Peyer's patch (tissue), 4 donors: ENCODE results near the gene PTOV1. TPM values are rescaled to one million over a fixed set of nuclear protein-coding genes. Genes with fewer than 3 reads are reported as not detected.
"Not testable (repeated sequence)": the region's sequence is repeated elsewhere in the genome, so short reads cannot be mapped to it uniquely, and the experiment has no call there.

Experiments used
- DNase-seq, 3 donors: peaks; one replicate each; pipeline ENCODE4 v3.0.0-alpha.2; 2017 to 2019
- H3K27ac ChIP-seq, 4 donors: fragments of 200-600 bp; sonication (generic); one replicate each; pipeline ENCODE4 v1.5.1; 2016 to 2019
- H3K27me3 ChIP-seq, 2 donors: fragments of 200-600 bp; sonication (generic); one replicate each; pipeline ENCODE4 v1.5.1; 2019
- H3K36me3 ChIP-seq, 3 donors: fragments of 200-600 bp; sonication (generic); one replicate each; pipeline ENCODE4 v1.5.1; 2016 to 2019
- H3K4me1 ChIP-seq, 4 donors: fragments of 200-600 bp; sonication (generic); one replicate each; pipeline ENCODE4 v1.5.1; 2016 to 2019
- H3K4me3 ChIP-seq, 4 donors: fragments of 200-600 bp; sonication (generic); 1 replicate in 3 of 4; 2 replicates in 1 of 4; pipeline ENCODE4 v1.5.1; 2016 to 2019; ENCODE audit warnings: mild to moderate bottlenecking in 1 of 4
- H3K9me3 ChIP-seq, 4 donors: fragments of 200-600 bp; sonication (generic); one replicate each; pipeline ENCODE4 v1.5.1; 2016 to 2019; ENCODE audit warnings: mild to moderate bottlenecking in 1 of 4
- CTCF ChIP-seq, 6 experiments: fragments of 450-650 bp in 4 of 6; fragments of 200-600 bp in 2 of 6; sonication (generic) in 1 of 6; IDR thresholded peaks; one replicate each; pipeline ENCODE4 v1.5.1; 2017 to 2019; ENCODE audit warnings: antibody characterized with exemption in 6 of 6, mild to moderate bottlenecking in 3 of 6, moderate library complexity in 1 of 6
- POLR2A ChIP-seq, 2 donors: fragments of 450-650 bp; IDR thresholded peaks; one replicate each; pipeline ENCODE4 v1.5.1; 2017; ENCODE audit warnings: antibody characterized with exemption in 2 of 2, mild to moderate bottlenecking in 2 of 2, moderate library complexity in 2 of 2
- total RNA-seq, 4 donors: library from RNA; depleted of rRNA; stranded (reverse); fragments of >200 nt; gene quantifications; one replicate each; pipeline ENCODE4 v1.1.0, GENCODE V29; 2016

Gene PTOV1
- total RNA-seq, 4 donors from 2014 or later = 80.0 to 153 (median 95.9) TPM

GRCh38 chr19:49814010-49814409 is 36.9 kb upstream of the PTOV1 start:
- Histone ChIP-seq H3K4me1 (peaks cover 0 to 30% (median 3%) of the 10 kb centered on the region in 4 donors), H3K9me3 (no peaks in the 10 kb centered on the region), H3K36me3 (no peaks in the 10 kb centered on the region), H3K27ac (peak overlapping the region in 3 of 4 donors; percentile 7 to 86 (median 79)), H3K4me3 (peak overlapping the region in 2 of 4 donors; percentile 64 to 80), H3K27me3 (no peaks in the 10 kb centered on the region)
- DNase-seq = no peak
- TF ChIP-seq CTCF (IDR thresholded peaks at IDR 0.05) = no peak
- TF ChIP-seq POLR2A (IDR thresholded peaks at IDR 0.05) = no peak

DNA sequence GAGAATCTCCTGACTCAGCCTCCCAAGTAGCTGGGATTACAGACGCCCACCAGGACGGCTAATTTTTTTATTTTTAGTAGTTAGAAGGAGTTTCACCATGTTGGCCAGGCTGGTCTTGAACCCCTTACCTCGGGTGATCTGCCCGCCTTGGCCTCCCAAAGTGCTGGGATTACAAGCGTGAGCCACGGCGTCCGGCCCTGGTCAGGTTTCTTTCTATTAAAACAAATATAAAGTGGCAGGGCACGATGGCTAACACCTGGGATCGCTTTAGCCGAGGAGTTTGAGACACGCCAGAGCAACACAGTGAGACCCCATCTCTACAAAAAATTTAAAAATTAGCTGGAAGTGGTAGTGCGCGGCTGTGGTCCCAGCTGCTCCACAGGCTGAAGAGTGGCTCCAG is 34.4 kb upstream of the PTOV1 start:
- Histone ChIP-seq H3K4me3 (peak overlapping the region in 1 of 4 donors; percentile 73), H3K9me3 (no peaks in the 10 kb centered on the region), H3K27me3 (no peaks in the 10 kb centered on the region), H3K4me1 (peaks cover 0 to 31% (median 0%) of the 10 kb centered on the region in 4 donors), H3K27ac (peak overlapping the region; percentile 77 to 93 (median 90)), H3K36me3 (peaks cover 0 to 8% (median 0%) of the 10 kb centered on the region in 3 donors)
- TF ChIP-seq POLR2A (IDR thresholded peaks at IDR 0.05) (no peak), CTCF (IDR thresholded peaks at IDR 0.05) (no peak)
- no peak for DNase-seq

DNA sequence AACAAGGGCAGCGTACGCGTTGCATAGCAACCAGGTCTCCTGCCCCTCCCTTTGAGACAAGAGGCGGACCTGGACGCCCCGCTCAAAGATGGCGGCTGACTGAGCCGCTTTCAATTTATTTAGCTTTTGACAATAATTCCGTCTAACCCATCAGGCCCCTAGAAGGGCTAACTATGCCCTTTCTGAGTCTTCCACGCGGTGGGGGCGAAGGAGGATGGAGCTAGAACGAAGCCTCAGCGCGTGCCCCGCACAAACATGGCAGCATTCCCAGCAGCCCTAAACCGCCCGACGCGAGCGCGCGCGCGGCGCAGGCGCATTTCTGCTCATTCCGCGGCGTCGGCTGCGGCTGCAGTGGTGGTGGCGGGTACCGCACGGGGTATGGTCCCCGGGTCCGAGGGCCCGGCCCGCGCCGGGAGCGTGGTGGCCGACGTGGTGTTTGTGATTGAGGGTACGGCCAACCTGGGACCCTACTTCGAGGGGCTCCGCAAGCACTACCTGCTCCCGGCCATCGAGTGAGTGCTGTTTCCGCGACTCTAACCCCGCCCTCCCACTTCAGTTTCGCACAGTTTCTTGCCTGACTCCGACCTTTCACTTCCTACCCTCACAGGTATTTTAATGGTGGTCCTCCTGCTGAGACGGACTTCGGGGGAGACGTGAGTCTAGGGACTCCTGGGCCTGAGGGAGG is 32.9 kb upstream of the PTOV1 start, which contains the start of gene MED25:
MED25 (plus strand) TSS at position 326 of the 685 bp plus-strand sequence; CDS start at position 379, 53 bp downstream.
- Histone ChIP-seq H3K4me3 (peak within 1 kb of the TSS; percentile 73 to 83 (median 81)), H3K4me1 (peaks cover 0 to 24% (median 0%) of the 10 kb centered on the region in 4 donors), H3K27ac (peak within 1 kb of the TSS; percentile 77 to 93 (median 90)), H3K9me3 (no peaks in the 10 kb centered on the region), H3K27me3 (no peaks in the 10 kb centered on the region), H3K36me3 (peaks cover 0 to 13% (median 0%) of the 10 kb centered on the region in 3 donors)
- DNase-seq = peak; percentile 74 to 93 (median 92)
- TF ChIP-seq CTCF (IDR thresholded peaks at IDR 0.05) = peak in 4 of 6 experiments; percentile 54 to 76 (median 59)
- peak; percentile 58 to 60 for TF ChIP-seq POLR2A (IDR thresholded peaks at IDR 0.05)

DNA sequence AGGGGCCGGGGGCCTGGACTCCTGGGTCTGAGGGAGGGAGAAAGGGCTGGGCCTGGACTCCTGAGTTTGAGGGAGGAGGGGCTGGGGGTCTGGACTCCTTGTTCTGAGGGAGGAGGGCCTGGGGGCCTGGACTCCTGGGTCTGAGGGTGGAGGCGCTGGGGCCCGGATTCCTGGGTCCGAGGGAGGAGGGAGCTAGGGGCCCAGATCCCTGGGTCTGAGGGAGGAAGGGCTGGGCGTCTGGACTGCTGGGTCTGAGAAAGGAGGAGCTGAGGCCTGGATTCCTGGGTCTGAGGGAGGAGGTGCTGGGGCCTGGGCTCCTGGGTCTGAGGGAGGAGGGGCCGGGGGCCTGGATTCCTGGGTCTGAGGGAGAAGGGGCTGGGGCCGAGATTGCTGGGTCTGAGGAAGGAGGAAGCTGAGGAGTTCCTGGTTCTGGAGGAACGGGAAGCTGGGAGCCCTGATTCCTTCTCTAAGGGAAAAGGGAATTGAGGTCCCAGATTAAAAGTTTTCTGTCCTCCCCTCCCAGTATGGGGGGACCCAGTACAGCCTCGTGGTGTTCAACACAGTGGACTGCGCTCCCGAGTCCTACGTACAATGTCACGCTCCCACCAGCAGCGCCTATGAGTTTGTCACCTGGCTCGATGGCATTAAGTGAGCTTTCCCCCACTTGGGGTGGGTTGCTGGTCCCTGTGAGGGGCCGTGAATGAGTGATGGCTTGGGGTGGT is 32.1 kb upstream of the PTOV1 start:
- Histone ChIP-seq H3K4me1 (peaks cover 0 to 24% (median 0%) of the 10 kb centered on the region in 4 donors), H3K4me3 (peak overlapping the region; percentile 73 to 83 (median 81)), H3K27me3 (no peaks in the 10 kb centered on the region), H3K9me3 (no peaks in the 10 kb centered on the region), H3K36me3 (peaks cover 0 to 20% (median 0%) of the 10 kb centered on the region in 3 donors), H3K27ac (peak overlapping the region; percentile 77 to 93 (median 90))
- TF ChIP-seq CTCF (IDR thresholded peaks at IDR 0.05) (no peak), POLR2A (IDR thresholded peaks at IDR 0.05) (no peak)
- DNase-seq = no peak

DNA sequence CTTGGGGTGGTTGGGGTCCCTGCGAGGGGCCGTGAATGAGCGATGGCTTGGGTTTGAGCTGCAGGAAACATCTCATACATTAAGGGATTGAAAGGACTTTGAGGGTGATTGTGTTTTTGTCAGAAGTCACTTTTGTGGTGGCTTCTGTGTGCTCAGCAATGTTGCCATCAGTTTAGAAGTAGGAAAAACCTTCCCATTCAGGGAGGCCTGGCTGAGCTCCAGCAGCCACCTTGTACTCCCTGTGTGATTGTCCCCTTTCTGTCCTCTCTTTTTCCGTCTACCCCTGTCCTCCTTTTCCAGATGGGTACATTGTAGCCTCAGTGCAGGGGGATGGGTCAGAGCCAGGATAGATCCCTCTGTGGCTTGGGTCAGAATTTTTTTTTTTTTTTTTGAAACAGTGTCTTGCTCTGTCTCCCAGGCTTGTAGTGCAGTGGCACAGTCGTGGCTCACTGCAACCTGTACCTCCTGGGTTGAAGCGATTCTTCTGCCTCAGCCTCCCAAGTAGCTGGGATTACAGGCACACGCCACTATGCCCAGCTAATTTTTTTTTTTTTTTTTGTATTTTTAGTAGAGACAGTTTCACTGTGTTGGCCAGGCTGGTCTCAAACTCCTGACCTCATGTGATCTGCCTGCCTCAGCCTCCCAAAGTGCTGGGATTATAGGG is 31.4 kb upstream of the PTOV1 start:
- not testable (repeated sequence) for H3K27me3 ChIP-seq, DNase-seq, H3K9me3 ChIP-seq, H3K27ac ChIP-seq
- Histone ChIP-seq H3K36me3 (peaks cover 0 to 28% (median 0%) of the 10 kb centered on the region in 3 donors), H3K4me1 (peaks cover 0 to 24% (median 0%) of the 10 kb centered on the region in 4 donors), H3K4me3 (peak overlapping the region in 2 of 4 donors; percentile 73 to 83)
